Stimulated activated CD8-positive, alpha-beta memory T cell treated with anti-CD3 and anti-CD28 coated beads, Interleukin-4, amount 100 ng/mL, for 1 hour (primary cell): Measurements from ENCODE around the gene CXADR.

ENCODE experiments used
- DNase-seq, 2 donors: peaks; one replicate each; pipeline ENCODE4 v3.0.0-alpha.2; 2020; ENCODE audit warnings: low read depth in 2 of 2, low spot score in 1 of 2

CXADR gene

DNA sequence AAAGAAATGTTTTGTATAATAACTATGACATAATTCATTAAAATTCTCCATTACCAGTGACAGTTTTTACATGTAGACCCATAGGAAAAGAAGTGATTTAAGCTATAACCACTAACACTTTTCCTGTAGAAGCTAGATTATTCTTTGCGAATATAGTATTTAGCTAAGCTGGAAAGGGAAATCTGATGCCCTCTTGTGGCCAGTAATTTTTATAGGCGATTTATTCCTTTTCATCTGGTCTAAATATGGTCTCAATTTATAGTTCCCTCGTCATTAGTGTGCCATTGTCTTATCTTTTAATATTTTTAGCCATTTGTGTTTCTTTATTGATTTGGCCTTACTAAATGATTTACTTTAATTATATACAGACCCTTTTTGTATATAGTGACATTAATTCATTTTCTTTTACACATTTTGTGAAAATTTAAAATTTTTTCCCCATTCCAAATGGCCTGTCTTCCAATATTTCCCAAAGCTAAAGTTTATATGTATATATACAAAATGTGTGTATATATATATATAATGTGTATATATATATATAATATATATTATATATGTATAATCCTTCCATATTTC, 73.1 kb downstream of the CXADR start:
- DNase-seq = no peak

GRCh38 chr21:17590430-17590829, 77.6 kb downstream of the CXADR start:
- no peak for DNase-seq

GRCh38 chr21:17597680-17598079, 84.8 kb downstream of the CXADR start:
- no peak for DNase-seq

- DNase-seq = no peak
Measured at GRCh38 chr21:17598437-17598836, 85.6 kb downstream of the CXADR start.

- DNase-seq = no peak
Measured at GRCh38 chr21:17602874-17603273, 90.0 kb downstream of the CXADR start.

- no peak for DNase-seq
Measured at GRCh38 chr21:17607684-17608083, 94.8 kb downstream of the CXADR start.

GRCh38 chr21:17609681-17610080, 96.8 kb downstream of the CXADR start:
- DNase-seq = no peak

GRCh38 chr21:17610911-17611310, 98.1 kb downstream of the CXADR start:
- DNase-seq = no peak

DNA sequence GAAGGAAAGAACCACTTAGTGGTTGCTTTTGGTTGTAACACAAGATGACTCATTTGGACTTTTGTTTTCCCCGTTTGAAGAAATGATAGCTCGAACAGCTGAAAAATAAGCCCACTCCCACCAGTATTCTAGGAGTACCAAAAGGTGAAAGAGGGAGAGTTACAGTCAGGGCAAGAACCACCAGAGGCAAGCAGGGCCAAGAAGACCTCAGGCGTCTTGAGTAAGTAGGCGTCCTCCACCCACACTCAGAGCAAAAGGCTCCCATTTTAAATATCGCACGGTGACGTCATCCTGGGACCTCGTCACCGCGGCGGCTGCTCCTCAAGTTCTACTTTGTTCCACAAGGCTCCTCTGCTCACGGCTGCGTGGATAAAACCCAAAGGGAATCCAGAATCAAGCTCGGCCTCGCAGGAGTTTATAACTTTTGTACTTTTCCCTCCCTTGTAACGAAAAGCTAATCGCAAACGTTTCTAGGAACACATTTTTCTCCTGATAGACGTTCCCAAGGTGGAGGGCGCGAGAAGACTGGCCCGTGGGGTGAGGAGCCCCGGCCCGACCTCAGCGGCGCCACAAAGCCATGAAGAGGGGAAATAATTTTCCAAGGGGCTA, 98.7 kb downstream of the CXADR start:
- DNase-seq = peak; percentile 52 to 57

DNA sequence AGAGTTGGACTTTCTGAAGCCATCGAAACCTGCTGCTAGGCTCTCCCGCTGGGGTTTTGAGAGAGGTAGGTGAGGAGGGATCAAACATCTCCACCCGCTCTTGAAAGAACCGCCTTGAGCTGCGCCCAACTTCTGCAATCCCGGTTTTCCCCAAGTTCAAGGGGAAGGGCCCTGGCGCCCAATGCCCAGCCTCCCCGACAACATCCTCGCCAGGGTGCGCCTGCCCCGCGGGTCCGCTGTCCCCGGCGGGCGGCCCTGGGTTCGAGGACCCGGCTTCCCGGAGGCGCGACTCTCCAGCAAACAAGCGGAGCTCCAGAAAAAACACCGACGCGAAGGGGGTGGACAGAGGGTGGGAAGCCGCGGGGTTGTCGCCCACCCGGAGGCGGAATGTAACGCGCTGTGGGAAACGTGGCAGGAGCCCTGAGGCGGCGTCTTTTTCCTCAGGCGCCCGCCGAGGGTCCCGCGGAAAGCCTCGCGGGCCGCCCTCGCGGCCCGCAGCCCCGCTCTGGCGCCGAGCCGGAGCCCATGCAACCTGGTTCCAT, 99.3 kb downstream of the CXADR start:
- peak in 1 of 2 donors; percentile 5 for DNase-seq

- DNase-seq = peak; percentile 58 to 66
Measured at GRCh38 chr21:17612565-17613241, 99.9 kb downstream of the CXADR start, which contains the start of gene BTG3. Gene BTG3, minus strand, starts transcription at chr21:17612901. Its CDS starts 3,757 bp downstream, at chr21:17609144.

DNA sequence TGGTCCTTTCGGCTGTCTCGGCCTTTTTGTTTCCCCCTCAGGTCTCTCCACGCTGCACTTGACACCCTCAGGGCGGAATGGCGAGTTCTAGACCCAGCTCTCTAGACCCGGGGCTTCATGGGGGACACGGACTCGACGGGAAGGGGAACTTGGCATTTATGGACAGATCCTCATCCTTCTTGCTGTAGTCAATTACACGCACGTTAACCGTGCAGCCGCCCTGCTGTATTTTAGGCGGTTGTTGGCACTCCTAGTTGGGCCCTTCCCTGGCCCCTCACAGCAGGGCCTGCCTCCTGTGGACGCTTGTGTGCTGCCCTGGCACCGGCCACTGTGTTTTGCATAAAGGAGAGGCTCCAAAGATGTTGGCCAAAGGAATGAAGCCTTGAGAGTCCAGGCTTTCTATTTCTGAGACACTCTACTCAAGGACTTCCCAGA, 100.4 kb downstream of the CXADR start:
- no peak for DNase-seq

DNA sequence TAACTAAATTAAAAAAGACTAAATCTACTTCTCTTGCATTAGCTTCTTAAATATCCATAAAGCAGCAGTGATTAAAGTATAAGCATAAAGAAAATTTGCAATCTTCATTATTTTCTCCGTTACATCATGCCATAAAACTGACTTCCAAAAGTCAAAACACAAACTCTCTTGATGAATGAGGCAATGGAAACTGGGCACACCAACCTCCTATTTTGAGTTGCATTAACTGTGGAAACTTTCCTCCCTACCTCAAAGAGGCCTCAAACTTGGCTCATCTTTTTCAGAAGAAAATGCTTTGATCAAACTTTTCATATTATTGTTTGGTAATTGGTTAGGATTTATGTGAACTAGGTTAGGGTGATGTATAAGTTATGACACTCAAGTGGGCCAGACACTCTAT, 104.0 kb downstream of the CXADR start:
- DNase-seq = no peak

- no peak for DNase-seq
Measured at GRCh38 chr21:17622018-17622417, 109.2 kb downstream of the CXADR start.

- no peak for DNase-seq
Measured at GRCh38 chr21:17631195-17631594, 118.4 kb downstream of the CXADR start.

DNA sequence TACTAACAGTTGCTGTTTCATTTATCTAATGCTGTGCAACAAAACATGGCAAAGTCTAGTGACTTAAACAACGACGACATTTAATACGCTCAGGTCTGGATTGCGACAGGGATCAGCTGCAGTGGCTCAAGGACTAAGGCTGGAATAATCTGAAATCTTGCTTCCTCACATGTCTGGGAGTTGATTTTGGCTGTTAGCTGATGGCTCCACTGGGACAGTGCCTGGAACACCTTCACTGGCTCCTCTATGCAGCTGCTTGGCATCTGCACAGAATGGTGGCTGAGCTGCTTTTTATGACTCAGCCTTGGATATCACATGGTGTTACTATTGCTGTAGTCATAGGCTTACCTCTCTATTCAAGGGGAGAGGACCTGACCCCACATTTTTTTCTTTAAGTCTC, 123.9 kb downstream of the CXADR start:
- no peak for DNase-seq

GRCh38 chr21:17640821-17641220, 128.0 kb downstream of the CXADR start:
- no peak for DNase-seq
